ENCODE measurements around the gene MSH4. TPM values are rescaled to one million over a fixed set of nuclear protein-coding genes. Genes with fewer than 3 reads are reported as not detected.

The MSH4 gene
- total RNA-seq, 2 experiments from 2014 or later = 0.25 to 0.31 TPM

GRCh38 chr1:75861831-75862230, 65.1 kb downstream of the MSH4 start:
- H3K9me3 ChIP-seq (ENCODE audit: control insufficient read depth in 1 of 2, insufficient read depth in 1 of 2, low read length in 2 of 2) = no peaks in the 10 kb centered on the region
- intact Hi-C loops (cut with DNase I, micrococcal nuclease) = no loop called here
- no peak overlapping the region for H3K4me3 ChIP-seq (ENCODE audit: low read length)
- H3K27ac ChIP-seq (ENCODE audit: low read depth in 1 of 2, low read length in 2 of 2) = no peak overlapping the region
- H3K4me1 ChIP-seq (ENCODE audit: insufficient read depth, low read length) = no peaks in the 10 kb centered on the region
- Mint-ChIP-seq H3K27ac (no peak overlapping the region), H3K4me1 (ENCODE audit: low read depth) (no peaks in the 10 kb centered on the region), H3K36me3 (ENCODE audit: low read depth) (no peaks in the 10 kb centered on the region), H3K27me3 (no peaks in the 10 kb centered on the region), H3K4me3 (no peak overlapping the region), H3K9me3 (no peaks in the 10 kb centered on the region)
- DNase-seq (no peak), ATAC-seq (ENCODE audit: poor library complexity) (no peak)
- POLR2A ChIA-PET = no interaction called here
- no peaks in the 10 kb centered on the region for H3K36me3 ChIP-seq (ENCODE audit: insufficient read depth, low read length)
- TF ChIP-seq, protein P1, sequence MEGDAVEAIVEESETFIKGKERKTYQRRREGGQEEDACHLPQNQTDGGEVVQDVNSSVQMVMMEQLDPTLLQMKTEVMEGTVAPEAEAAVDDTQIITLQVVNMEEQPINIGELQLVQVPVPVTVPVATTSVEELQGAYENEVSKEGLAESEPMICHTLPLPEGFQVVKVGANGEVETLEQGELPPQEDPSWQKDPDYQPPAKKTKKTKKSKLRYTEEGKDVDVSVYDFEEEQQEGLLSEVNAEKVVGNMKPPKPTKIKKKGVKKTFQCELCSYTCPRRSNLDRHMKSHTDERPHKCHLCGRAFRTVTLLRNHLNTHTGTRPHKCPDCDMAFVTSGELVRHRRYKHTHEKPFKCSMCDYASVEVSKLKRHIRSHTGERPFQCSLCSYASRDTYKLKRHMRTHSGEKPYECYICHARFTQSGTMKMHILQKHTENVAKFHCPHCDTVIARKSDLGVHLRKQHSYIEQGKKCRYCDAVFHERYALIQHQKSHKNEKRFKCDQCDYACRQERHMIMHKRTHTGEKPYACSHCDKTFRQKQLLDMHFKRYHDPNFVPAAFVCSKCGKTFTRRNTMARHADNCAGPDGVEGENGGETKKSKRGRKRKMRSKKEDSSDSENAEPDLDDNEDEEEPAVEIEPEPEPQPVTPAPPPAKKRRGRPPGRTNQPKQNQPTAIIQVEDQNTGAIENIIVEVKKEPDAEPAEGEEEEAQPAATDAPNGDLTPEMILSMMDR (IDR thresholded peaks at IDR 0.05) = no peak
- CTCF ChIA-PET = no interaction called here
- H3K27me3 ChIP-seq (ENCODE audit: control insufficient read depth in 1 of 2, insufficient read depth in 2 of 2, low read length in 2 of 2) = no peaks in the 10 kb centered on the region

- POLR2A ChIA-PET = no interaction called here
- H3K9me3 Mint-ChIP-seq = no peaks in the 10 kb centered on the region
- Histone ChIP-seq H3K9me3 (ENCODE audit: control insufficient read depth in 1 of 2, insufficient read depth in 1 of 2, low read length in 2 of 2) (peaks cover 0 to 8% of the 10 kb centered on the region in 2 experiments), H3K4me1 (ENCODE audit: insufficient read depth, low read length) (no peaks in the 10 kb centered on the region), H3K36me3 (ENCODE audit: insufficient read depth, low read length) (no peaks in the 10 kb centered on the region), H3K4me3 (ENCODE audit: low read length) (no peak overlapping the region), H3K27ac (ENCODE audit: low read depth in 1 of 2, low read length in 2 of 2) (no peak overlapping the region), H3K27me3 (ENCODE audit: control insufficient read depth in 1 of 2, insufficient read depth in 2 of 2, low read length in 2 of 2) (no peaks in the 10 kb centered on the region)
- no peaks in the 10 kb centered on the region for H3K4me1 Mint-ChIP-seq (ENCODE audit: low read depth)
- H3K36me3 Mint-ChIP-seq (ENCODE audit: low read depth) = no peaks in the 10 kb centered on the region
- CTCF ChIA-PET = no interaction called here
- TF ChIP-seq, protein P1 (IDR thresholded peaks at IDR 0.05) = no peak
- intact Hi-C loops (cut with DNase I, micrococcal nuclease) = no loop called here
- H3K4me3 Mint-ChIP-seq = no peak overlapping the region
- H3K27ac Mint-ChIP-seq = no peak overlapping the region
- H3K27me3 Mint-ChIP-seq = no peaks in the 10 kb centered on the region
- ATAC-seq (ENCODE audit: poor library complexity) (no peak), DNase-seq (no peak)
Measured at GRCh38 chr1:75870951-75871350, 74.3 kb downstream of the MSH4 start.

GRCh38 chr1:75879985-75880384, 83.3 kb downstream of the MSH4 start:
- Mint-ChIP-seq H3K27ac (no peak overlapping the region), H3K9me3 (no peaks in the 10 kb centered on the region), H3K27me3 (peaks cover 8% of the 10 kb centered on the region), H3K4me3 (no peak overlapping the region), H3K36me3 (ENCODE audit: low read depth) (no peaks in the 10 kb centered on the region), H3K4me1 (ENCODE audit: low read depth) (no peaks in the 10 kb centered on the region)
- DNase-seq = no peak
- Histone ChIP-seq H3K4me1 (ENCODE audit: insufficient read depth, low read length) (no peaks in the 10 kb centered on the region), H3K4me3 (ENCODE audit: low read length) (no peak overlapping the region), H3K27ac (ENCODE audit: low read depth in 1 of 2, low read length in 2 of 2) (no peak overlapping the region), H3K36me3 (ENCODE audit: insufficient read depth, low read length) (no peaks in the 10 kb centered on the region), H3K27me3 (ENCODE audit: control insufficient read depth in 1 of 2, insufficient read depth in 2 of 2, low read length in 2 of 2) (peaks cover 0 to 5% of the 10 kb centered on the region in 2 experiments), H3K9me3 (ENCODE audit: control insufficient read depth in 1 of 2, insufficient read depth in 1 of 2, low read length in 2 of 2) (no peaks in the 10 kb centered on the region)
- CTCF ChIA-PET = no interaction called here
- ATAC-seq (ENCODE audit: poor library complexity) = no peak
- POLR2A ChIA-PET = no interaction called here
- intact Hi-C loops (cut with DNase I, micrococcal nuclease) = no loop called here
- TF ChIP-seq, protein P1 (IDR thresholded peaks at IDR 0.05) = no peak

Measured in CD4-positive, alpha-beta T cell (primary cell).